Measurements from ENCODE around the gene CEP70. TPM values are rescaled to one million over a fixed set of nuclear protein-coding genes. Genes with fewer than 3 reads are reported as not detected.

CEP70 gene
- total and polyA plus RNA-seq, 4 donors = 6.9 to 26.5 (median 9.1) TPM

DNA sequence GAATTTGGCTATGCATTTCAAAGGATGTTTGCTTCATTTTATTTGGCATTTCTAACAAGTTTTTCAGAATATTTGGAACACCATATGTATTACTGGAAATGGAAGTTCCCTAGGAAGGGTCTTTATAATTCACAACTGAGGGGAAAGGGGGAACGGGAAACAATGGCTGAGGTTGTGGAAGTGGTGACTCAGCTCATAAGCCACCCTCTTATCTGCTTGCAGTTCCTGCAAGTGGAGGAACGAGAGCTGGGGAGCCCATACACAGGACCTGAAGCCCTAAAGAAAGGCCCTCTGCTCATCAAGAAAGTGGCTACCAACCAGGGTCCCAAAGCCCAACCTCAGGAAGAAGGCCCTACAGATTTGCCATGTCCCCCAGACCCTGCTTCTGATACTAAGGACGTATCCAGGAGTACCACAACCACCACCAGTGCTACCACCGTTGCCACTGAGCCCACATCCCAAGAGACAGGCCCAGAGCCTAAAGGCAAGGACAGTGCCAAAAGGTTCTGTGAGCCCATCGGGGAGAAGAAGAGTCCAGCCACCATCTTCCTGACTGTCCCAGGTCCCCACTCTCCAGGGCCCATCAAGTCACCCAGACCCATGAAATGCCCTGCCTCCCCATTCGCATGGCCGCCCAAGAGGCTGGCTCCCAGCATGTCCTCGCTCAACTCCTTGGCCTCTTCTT lies 121.8 kb downstream of the CEP70 start:
- WGBS = 91% methylated on average over 8 of the region's 8 CpGs
- H3K9ac ChIP-seq (ENCODE audit: low read depth in 1 of 2, low read length in 2 of 2) = no peak overlapping the region
- H3K27ac ChIP-seq (ENCODE audit: low read depth in 1 of 2, low read length in 2 of 2) = no peak overlapping the region
- no peaks in the 10 kb centered on the region for H3K9me3 ChIP-seq (ENCODE audit: control insufficient read depth in 4 of 4, low read length in 3 of 4)
- H3K27me3 ChIP-seq (ENCODE audit: control insufficient read depth in 4 of 4, insufficient read depth in 4 of 4, low read length in 3 of 4) = no peaks in the 10 kb centered on the region
- no peak overlapping the region for H3K4me3 ChIP-seq (ENCODE audit: low read depth in 1 of 3, low read length in 3 of 3)
- TF ChIP-seq SP1 (IDR thresholded peaks at IDR 0.05) (no peak), FOXA1 (IDR thresholded peaks at IDR 0.05) (no peak), EGR1 (IDR thresholded peaks at IDR 0.05; ENCODE audit: low read depth in 2 of 2) (no peak), TAF1 (conservative IDR thresholded peaks at IDR 0.05) (no peak), JUND (IDR thresholded peaks at IDR 0.05) (no peak), HNF4A (conservative IDR thresholded peaks at IDR 0.05) (no peak), HNF4G (IDR thresholded peaks at IDR 0.05) (no peak), NR2F2 (IDR thresholded peaks at IDR 0.05) (no peak), RXRA (IDR thresholded peaks at IDR 0.05) (no peak), GABPA (IDR thresholded peaks at IDR 0.05 in 1 of 2, conservative IDR thresholded peaks at IDR 0.05 in 1 of 2) (no peak), YY1 (IDR thresholded peaks at IDR 0.05) (no peak), FOXA2 (IDR thresholded peaks at IDR 0.05) (no peak), RAD21 (IDR thresholded peaks at IDR 0.05) (no peak)
- TF ChIP-seq, protein P1, sequence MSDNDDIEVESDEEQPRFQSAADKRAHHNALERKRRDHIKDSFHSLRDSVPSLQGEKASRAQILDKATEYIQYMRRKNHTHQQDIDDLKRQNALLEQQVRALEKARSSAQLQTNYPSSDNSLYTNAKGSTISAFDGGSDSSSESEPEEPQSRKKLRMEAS (IDR thresholded peaks at IDR 0.05) = no peak
- TF ChIP-seq, protein P2, sequence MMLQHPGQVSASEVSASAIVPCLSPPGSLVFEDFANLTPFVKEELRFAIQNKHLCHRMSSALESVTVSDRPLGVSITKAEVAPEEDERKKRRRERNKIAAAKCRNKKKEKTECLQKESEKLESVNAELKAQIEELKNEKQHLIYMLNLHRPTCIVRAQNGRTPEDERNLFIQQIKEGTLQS (IDR thresholded peaks at IDR 0.05) = no peak
- TF ChIP-seq, protein P3, sequence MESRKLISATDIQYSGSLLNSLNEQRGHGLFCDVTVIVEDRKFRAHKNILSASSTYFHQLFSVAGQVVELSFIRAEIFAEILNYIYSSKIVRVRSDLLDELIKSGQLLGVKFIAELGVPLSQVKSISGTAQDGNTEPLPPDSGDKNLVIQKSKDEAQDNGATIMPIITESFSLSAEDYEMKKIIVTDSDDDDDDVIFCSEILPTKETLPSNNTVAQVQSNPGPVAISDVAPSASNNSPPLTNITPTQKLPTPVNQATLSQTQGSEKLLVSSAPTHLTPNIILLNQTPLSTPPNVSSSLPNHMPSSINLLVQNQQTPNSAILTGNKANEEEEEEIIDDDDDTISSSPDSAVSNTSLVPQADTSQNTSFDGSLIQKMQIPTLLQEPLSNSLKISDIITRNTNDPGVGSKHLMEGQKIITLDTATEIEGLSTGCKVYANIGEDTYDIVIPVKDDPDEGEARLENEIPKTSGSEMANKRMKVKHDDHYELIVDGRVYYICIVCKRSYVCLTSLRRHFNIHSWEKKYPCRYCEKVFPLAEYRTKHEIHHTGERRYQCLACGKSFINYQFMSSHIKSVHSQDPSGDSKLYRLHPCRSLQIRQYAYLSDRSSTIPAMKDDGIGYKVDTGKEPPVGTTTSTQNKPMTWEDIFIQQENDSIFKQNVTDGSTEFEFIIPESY (IDR thresholded peaks at IDR 0.05) = no peak
- TF ChIP-seq, protein P4, sequence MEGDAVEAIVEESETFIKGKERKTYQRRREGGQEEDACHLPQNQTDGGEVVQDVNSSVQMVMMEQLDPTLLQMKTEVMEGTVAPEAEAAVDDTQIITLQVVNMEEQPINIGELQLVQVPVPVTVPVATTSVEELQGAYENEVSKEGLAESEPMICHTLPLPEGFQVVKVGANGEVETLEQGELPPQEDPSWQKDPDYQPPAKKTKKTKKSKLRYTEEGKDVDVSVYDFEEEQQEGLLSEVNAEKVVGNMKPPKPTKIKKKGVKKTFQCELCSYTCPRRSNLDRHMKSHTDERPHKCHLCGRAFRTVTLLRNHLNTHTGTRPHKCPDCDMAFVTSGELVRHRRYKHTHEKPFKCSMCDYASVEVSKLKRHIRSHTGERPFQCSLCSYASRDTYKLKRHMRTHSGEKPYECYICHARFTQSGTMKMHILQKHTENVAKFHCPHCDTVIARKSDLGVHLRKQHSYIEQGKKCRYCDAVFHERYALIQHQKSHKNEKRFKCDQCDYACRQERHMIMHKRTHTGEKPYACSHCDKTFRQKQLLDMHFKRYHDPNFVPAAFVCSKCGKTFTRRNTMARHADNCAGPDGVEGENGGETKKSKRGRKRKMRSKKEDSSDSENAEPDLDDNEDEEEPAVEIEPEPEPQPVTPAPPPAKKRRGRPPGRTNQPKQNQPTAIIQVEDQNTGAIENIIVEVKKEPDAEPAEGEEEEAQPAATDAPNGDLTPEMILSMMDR (IDR thresholded peaks at IDR 0.05; ENCODE audit: low read depth, low read length, missing input control) = no peak
- TF ChIP-seq, protein P5, sequence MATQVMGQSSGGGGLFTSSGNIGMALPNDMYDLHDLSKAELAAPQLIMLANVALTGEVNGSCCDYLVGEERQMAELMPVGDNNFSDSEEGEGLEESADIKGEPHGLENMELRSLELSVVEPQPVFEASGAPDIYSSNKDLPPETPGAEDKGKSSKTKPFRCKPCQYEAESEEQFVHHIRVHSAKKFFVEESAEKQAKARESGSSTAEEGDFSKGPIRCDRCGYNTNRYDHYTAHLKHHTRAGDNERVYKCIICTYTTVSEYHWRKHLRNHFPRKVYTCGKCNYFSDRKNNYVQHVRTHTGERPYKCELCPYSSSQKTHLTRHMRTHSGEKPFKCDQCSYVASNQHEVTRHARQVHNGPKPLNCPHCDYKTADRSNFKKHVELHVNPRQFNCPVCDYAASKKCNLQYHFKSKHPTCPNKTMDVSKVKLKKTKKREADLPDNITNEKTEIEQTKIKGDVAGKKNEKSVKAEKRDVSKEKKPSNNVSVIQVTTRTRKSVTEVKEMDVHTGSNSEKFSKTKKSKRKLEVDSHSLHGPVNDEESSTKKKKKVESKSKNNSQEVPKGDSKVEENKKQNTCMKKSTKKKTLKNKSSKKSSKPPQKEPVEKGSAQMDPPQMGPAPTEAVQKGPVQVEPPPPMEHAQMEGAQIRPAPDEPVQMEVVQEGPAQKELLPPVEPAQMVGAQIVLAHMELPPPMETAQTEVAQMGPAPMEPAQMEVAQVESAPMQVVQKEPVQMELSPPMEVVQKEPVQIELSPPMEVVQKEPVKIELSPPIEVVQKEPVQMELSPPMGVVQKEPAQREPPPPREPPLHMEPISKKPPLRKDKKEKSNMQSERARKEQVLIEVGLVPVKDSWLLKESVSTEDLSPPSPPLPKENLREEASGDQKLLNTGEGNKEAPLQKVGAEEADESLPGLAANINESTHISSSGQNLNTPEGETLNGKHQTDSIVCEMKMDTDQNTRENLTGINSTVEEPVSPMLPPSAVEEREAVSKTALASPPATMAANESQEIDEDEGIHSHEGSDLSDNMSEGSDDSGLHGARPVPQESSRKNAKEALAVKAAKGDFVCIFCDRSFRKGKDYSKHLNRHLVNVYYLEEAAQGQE (IDR thresholded peaks at IDR 0.05) = no peak
- no peak for DNase-seq (ENCODE audit: low spot score)
- no peaks in the 10 kb centered on the region for H3K4me1 ChIP-seq (ENCODE audit: control insufficient read depth in 4 of 4, insufficient read depth in 4 of 4, low read length in 3 of 4)
- no peaks in the 10 kb centered on the region for H3K36me3 ChIP-seq (ENCODE audit: control insufficient read depth in 4 of 4, insufficient read depth in 3 of 4, low read depth in 1 of 4, low read length in 3 of 4)

All from liver (tissue), 9 donors.